DND-41 (cell line): ENCODE data around the gene PAH.

Experiments
- ATAC-seq: fragments of 200-7000 bp; cut with Tn5 transposase; 3 replicates; pipeline ENCODE4 v1.9.1; 2021; ENCODE audit warnings: low read depth; ENCODE audit not compliant: insufficient read depth
- DNase-seq: peaks from one replicate; pipeline ENCODE4 v3.0.0-alpha.2; 2020
- H2AFZ ChIP-seq: 2 replicates; pipeline ENCODE4 v1.6.0; 2012; ENCODE audit warnings: low read depth, low read length
- H3K27ac ChIP-seq: 2 replicates; pipeline ENCODE4 v1.5.1; 2012; ENCODE audit warnings: low read length, inconsistent platforms
- H3K27me3 ChIP-seq: fragments of 200-600 bp; sonication (generic); 2 replicates; pipeline ENCODE4 v1.6.0; 2012; ENCODE audit warnings: low read length, mild to moderate bottlenecking, inconsistent platforms; ENCODE audit not compliant: insufficient read depth, poor library complexity
- H3K36me3 ChIP-seq: 2 replicates; pipeline ENCODE4 v1.5.1; 2012; ENCODE audit warnings: low read length, inconsistent platforms; ENCODE audit not compliant: insufficient read depth
- H3K4me1 ChIP-seq: 2 replicates; pipeline ENCODE4 v1.5.1; 2012; ENCODE audit warnings: mild to moderate bottlenecking, low read length; ENCODE audit not compliant: insufficient read depth
- H3K4me2 ChIP-seq: 2 replicates; pipeline ENCODE4 v1.6.0; 2012; ENCODE audit warnings: mild to moderate bottlenecking, moderate library complexity, low read length, inconsistent platforms; ENCODE audit not compliant: insufficient read depth
- H3K4me3 ChIP-seq, 2 experiments: fragments of 200-600 bp in 1 of 2; shearing (Covaris generic) in 1 of 2; 2 replicates each; pipeline ENCODE4 v1.5.1; 2012 to 2016; ENCODE audit warnings: inconsistent platforms in 2 of 2, low read length in 2 of 2, mild to moderate bottlenecking in 2 of 2, low read depth in 1 of 2, moderate library complexity in 1 of 2
- H3K79me2 ChIP-seq: 2 replicates; pipeline ENCODE4 v1.6.0; 2012; ENCODE audit warnings: low read length, inconsistent platforms; ENCODE audit not compliant: insufficient read depth
- H3K9ac ChIP-seq: 2 replicates; pipeline ENCODE4 v1.6.0; 2012; ENCODE audit warnings: low read depth, mild to moderate bottlenecking, inconsistent platforms, low read length, moderate library complexity
- H3K9me3 ChIP-seq: 2 replicates; pipeline ENCODE4 v1.5.1; 2012; ENCODE audit warnings: low read length, moderate library complexity, mild to moderate bottlenecking, inconsistent platforms; ENCODE audit not compliant: insufficient read depth, severe bottlenecking
- H4K20me1 ChIP-seq: 2 replicates; pipeline ENCODE4 v1.6.0; 2012; ENCODE audit warnings: low read length; ENCODE audit not compliant: insufficient read depth
- EZH2 ChIP-seq: IDR thresholded peaks from 3 replicates; pipeline ENCODE4 v1.6.1; 2012; ENCODE audit warnings: borderline replicate concordance, low read depth, mild to moderate bottlenecking, moderate library complexity, low read length, inconsistent platforms; ENCODE audit not compliant: severe bottlenecking
- TF ChIP-seq, protein P1 (sequence below): IDR thresholded peaks from 2 replicates; pipeline ENCODE4 v1.5.1; 2012; ENCODE audit warnings: borderline replicate concordance, low read length, moderate library complexity, mild to moderate bottlenecking; ENCODE audit not compliant: poor library complexity, severe bottlenecking; ENCODE audit errors: extremely low read depth

PAH gene

GRCh38 chr12:102800565-102800964 lies 116.5 kb downstream of the PAH start:
- no peak for TF ChIP-seq EZH2
- TF ChIP-seq, protein P1, sequence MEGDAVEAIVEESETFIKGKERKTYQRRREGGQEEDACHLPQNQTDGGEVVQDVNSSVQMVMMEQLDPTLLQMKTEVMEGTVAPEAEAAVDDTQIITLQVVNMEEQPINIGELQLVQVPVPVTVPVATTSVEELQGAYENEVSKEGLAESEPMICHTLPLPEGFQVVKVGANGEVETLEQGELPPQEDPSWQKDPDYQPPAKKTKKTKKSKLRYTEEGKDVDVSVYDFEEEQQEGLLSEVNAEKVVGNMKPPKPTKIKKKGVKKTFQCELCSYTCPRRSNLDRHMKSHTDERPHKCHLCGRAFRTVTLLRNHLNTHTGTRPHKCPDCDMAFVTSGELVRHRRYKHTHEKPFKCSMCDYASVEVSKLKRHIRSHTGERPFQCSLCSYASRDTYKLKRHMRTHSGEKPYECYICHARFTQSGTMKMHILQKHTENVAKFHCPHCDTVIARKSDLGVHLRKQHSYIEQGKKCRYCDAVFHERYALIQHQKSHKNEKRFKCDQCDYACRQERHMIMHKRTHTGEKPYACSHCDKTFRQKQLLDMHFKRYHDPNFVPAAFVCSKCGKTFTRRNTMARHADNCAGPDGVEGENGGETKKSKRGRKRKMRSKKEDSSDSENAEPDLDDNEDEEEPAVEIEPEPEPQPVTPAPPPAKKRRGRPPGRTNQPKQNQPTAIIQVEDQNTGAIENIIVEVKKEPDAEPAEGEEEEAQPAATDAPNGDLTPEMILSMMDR, result no peak
- ATAC-seq (no peak), DNase-seq (no peak)
- no peak overlapping the region for H3K27ac ChIP-seq
- H3K36me3 ChIP-seq, result no peaks in the 10 kb centered on the region
- no peak overlapping the region for H2AFZ ChIP-seq
- no peak overlapping the region for H3K4me3 ChIP-seq
- no peaks in the 10 kb centered on the region for H3K27me3 ChIP-seq
- H3K4me1 ChIP-seq, result no peaks in the 10 kb centered on the region
- no peaks in the 10 kb centered on the region for H3K79me2 ChIP-seq
- no peaks in the 10 kb centered on the region for H4K20me1 ChIP-seq
- H3K4me2 ChIP-seq, result no peak overlapping the region
- no peaks in the 10 kb centered on the region for H3K9me3 ChIP-seq
- H3K9ac ChIP-seq, result no peak overlapping the region

- ATAC-seq (no peak), DNase-seq (no peak)
- Histone ChIP-seq H3K9me3 (no peaks in the 10 kb centered on the region), H3K79me2 (no peaks in the 10 kb centered on the region), H3K9ac (no peak overlapping the region), H3K4me3 (no peak overlapping the region), H3K27ac (no peak overlapping the region), H3K4me2 (no peak overlapping the region), H3K4me1 (no peaks in the 10 kb centered on the region), H3K36me3 (no peaks in the 10 kb centered on the region), H4K20me1 (no peaks in the 10 kb centered on the region), H3K27me3 (peaks cover 3% of the 10 kb centered on the region), H2AFZ (no peak overlapping the region)
- no peak for TF ChIP-seq EZH2
- TF ChIP-seq, protein P1, result no peak
These were observed 117.8 kb downstream of the PAH start for GRCh38 chr12:102799229-102799628.

GRCh38 chr12:102797528-102797927 lies 119.5 kb downstream of the PAH start:
- Histone ChIP-seq H2AFZ (no peak overlapping the region), H3K9ac (no peak overlapping the region), H3K79me2 (no peaks in the 10 kb centered on the region), H3K4me3 (no peak overlapping the region), H4K20me1 (no peaks in the 10 kb centered on the region), H3K27ac (no peak overlapping the region), H3K4me1 (no peaks in the 10 kb centered on the region), H3K27me3 (peaks cover 5% of the 10 kb centered on the region), H3K9me3 (no peaks in the 10 kb centered on the region), H3K36me3 (no peaks in the 10 kb centered on the region), H3K4me2 (no peak overlapping the region)
- ATAC-seq (no peak), DNase-seq (no peak)
- no peak for TF ChIP-seq EZH2
- TF ChIP-seq, protein P1, result no peak

GRCh38 chr12:102793921-102794320 lies 123.1 kb downstream of the PAH start:
- no peaks in the 10 kb centered on the region for H3K9me3 ChIP-seq
- H3K27me3 ChIP-seq, result peaks cover 5% of the 10 kb centered on the region
- H3K4me3 ChIP-seq, result no peak overlapping the region
- no peak for ATAC-seq
- no peak overlapping the region for H3K9ac ChIP-seq
- H3K27ac ChIP-seq, result no peak overlapping the region
- DNase-seq, result no peak
- no peaks in the 10 kb centered on the region for H3K79me2 ChIP-seq
- H4K20me1 ChIP-seq, result no peaks in the 10 kb centered on the region
- H3K4me2 ChIP-seq, result no peak overlapping the region
- no peak overlapping the region for H2AFZ ChIP-seq
- H3K4me1 ChIP-seq, result no peaks in the 10 kb centered on the region
- no peaks in the 10 kb centered on the region for H3K36me3 ChIP-seq
- TF ChIP-seq, protein P1, result no peak
- TF ChIP-seq EZH2, result no peak
